A673 (cell line): Measurements from ENCODE around the gene RAPGEF2.

Experiments used
- EZH2 ChIP-seq: fragments of 200-600 bp; sonication (generic); IDR thresholded peaks from 2 replicates; pipeline ENCODE4 v1.6.1; 2017; ENCODE audit warnings: borderline replicate concordance, low read depth, mild to moderate bottlenecking, mixed read lengths, antibody characterized with exemption, low read length; ENCODE audit not compliant: poor library complexity, severe bottlenecking
- TF ChIP-seq, protein P1 (sequence below): fragments of 300-800, 200-600 bp; sonication (generic); conservative IDR thresholded peaks from 2 replicates; pipeline ENCODE4 v1.5.1; 2017; ENCODE audit warnings: low read depth, mild to moderate bottlenecking, antibody characterized with exemption, low read length, moderate library complexity, mixed read lengths

DNA sequence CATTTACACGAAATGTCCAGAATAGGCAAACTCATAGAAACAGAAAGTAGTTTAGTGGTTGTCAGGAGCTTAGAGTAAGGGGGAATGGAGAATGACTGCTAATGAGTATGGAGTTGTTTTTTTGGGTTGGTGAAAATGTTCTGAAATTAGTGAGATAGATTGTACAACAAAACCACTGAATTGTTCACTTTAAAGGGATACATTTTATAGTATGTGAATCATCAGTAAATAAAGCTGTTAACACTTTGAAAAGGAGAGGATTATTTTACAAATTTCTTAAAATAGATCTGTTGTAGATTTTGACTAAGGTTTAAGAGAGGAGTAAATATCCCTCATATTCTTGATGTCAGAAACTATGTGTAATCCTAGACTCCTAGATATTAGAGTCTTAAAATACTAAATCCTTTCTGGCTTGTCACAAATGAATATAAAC lies 82.7 kb downstream of the RAPGEF2 start:
- TF ChIP-seq, protein P1, sequence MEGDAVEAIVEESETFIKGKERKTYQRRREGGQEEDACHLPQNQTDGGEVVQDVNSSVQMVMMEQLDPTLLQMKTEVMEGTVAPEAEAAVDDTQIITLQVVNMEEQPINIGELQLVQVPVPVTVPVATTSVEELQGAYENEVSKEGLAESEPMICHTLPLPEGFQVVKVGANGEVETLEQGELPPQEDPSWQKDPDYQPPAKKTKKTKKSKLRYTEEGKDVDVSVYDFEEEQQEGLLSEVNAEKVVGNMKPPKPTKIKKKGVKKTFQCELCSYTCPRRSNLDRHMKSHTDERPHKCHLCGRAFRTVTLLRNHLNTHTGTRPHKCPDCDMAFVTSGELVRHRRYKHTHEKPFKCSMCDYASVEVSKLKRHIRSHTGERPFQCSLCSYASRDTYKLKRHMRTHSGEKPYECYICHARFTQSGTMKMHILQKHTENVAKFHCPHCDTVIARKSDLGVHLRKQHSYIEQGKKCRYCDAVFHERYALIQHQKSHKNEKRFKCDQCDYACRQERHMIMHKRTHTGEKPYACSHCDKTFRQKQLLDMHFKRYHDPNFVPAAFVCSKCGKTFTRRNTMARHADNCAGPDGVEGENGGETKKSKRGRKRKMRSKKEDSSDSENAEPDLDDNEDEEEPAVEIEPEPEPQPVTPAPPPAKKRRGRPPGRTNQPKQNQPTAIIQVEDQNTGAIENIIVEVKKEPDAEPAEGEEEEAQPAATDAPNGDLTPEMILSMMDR = no peak
- TF ChIP-seq EZH2 = no peak
